Neural progenitor cell (in vitro differentiated cells): Measurements from ENCODE around the gene LDB2.

Experiments
- EZH2 ChIP-seq: fragments of 200-600 bp; sonication (generic); IDR thresholded peaks from 2 replicates; pipeline ENCODE4 v1.6.1; 2017; ENCODE audit warnings: antibody characterized with exemption, mild to moderate bottlenecking, moderate library complexity
- TF ChIP-seq, protein P1 (sequence below): fragments of 200-600 bp; sonication (generic); IDR thresholded peaks from 2 replicates; pipeline ENCODE4 v1.5.1; 2017; ENCODE audit warnings: antibody characterized with exemption, mild to moderate bottlenecking

DNA sequence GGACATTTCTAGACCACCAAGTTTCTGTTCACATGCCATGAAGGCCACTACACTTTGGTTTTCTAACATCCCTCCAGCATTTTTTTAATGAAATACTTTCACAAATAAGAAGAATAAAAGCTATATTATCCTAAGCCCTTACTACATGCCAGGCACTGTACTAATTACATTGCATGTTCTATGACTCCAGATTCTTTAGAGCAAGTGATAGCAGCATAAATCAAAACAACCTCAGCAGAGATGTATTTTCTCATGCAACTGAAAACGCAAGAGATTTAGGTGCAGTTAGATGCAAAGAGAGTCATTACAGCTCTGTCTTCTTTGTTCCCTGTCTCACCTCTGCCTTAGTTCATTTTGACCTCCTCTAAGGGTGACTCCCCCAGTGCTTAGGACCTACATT, 230.0 kb downstream of the LDB2 start:
- TF ChIP-seq, protein P1, sequence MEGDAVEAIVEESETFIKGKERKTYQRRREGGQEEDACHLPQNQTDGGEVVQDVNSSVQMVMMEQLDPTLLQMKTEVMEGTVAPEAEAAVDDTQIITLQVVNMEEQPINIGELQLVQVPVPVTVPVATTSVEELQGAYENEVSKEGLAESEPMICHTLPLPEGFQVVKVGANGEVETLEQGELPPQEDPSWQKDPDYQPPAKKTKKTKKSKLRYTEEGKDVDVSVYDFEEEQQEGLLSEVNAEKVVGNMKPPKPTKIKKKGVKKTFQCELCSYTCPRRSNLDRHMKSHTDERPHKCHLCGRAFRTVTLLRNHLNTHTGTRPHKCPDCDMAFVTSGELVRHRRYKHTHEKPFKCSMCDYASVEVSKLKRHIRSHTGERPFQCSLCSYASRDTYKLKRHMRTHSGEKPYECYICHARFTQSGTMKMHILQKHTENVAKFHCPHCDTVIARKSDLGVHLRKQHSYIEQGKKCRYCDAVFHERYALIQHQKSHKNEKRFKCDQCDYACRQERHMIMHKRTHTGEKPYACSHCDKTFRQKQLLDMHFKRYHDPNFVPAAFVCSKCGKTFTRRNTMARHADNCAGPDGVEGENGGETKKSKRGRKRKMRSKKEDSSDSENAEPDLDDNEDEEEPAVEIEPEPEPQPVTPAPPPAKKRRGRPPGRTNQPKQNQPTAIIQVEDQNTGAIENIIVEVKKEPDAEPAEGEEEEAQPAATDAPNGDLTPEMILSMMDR = no peak
- no peak for TF ChIP-seq EZH2
